Smooth muscle cell (in vitro differentiated cells): ENCODE measurements around the gene ATP8B4. TPM values are rescaled to one million over a fixed set of nuclear protein-coding genes. Genes with fewer than 3 reads are reported as not detected.
"Not testable (repeated sequence)": the region's sequence is repeated elsewhere in the genome, so short reads cannot be mapped to it uniquely, and the experiment has no call there.

Experiments
- DNase-seq: peaks from one replicate; lab custom pipeline; 2025; ENCODE audit not compliant: unreplicated experiment; lab: John Stamatoyannopoulos, UW
- H2AFZ ChIP-seq: fragments of 200-600 bp; sonication (generic); 2 replicates; pipeline ENCODE4 v1.6.0; 2016; ENCODE audit warnings: antibody characterized with exemption, low read depth, mild to moderate bottlenecking
- H3F3A ChIP-seq: fragments of 200-600 bp; sonication (generic); 2 replicates; pipeline ENCODE4 v1.6.0; 2017; ENCODE audit warnings: antibody characterized with exemption, low read depth
- H3K27ac ChIP-seq: fragments of 200-600 bp; sonication (generic); 2 replicates; pipeline ENCODE4 v1.5.1; 2016; ENCODE audit warnings: low read depth, mild to moderate bottlenecking
- H3K27me3 ChIP-seq: fragments of 200-600 bp; sonication (generic); 2 replicates; pipeline ENCODE4 v1.6.1; 2016; ENCODE audit warnings: low read depth, mild to moderate bottlenecking
- H3K36me3 ChIP-seq: fragments of 200-600 bp; sonication (generic); 2 replicates; pipeline ENCODE4 v1.5.1; 2016; ENCODE audit warnings: low read depth
- H3K4me1 ChIP-seq: fragments of 200-600 bp; sonication (generic); 2 replicates; pipeline ENCODE4 v1.5.1; 2016; ENCODE audit warnings: low read depth
- H3K4me2 ChIP-seq: fragments of 200-600 bp; sonication (generic); 2 replicates; pipeline ENCODE4 v1.6.0; 2016; ENCODE audit warnings: mild to moderate bottlenecking
- H3K4me3 ChIP-seq: fragments of 200-600 bp; sonication (generic); 2 replicates; pipeline ENCODE4 v1.5.1; 2016; ENCODE audit warnings: mild to moderate bottlenecking
- H3K79me2 ChIP-seq: fragments of 200-600 bp; sonication (generic); 2 replicates; pipeline ENCODE4 v1.6.0; 2016; ENCODE audit warnings: low read depth, mild to moderate bottlenecking
- H3K9ac ChIP-seq: fragments of 200-600 bp; sonication (generic); 2 replicates; pipeline ENCODE4 v1.6.0; 2016; ENCODE audit warnings: low read depth
- H3K9me3 ChIP-seq: fragments of 200-600 bp; sonication (generic); replicated peaks from 2 replicates; pipeline ENCODE4 v1.5.1; 2016; ENCODE audit warnings: low read depth
- H4K20me1 ChIP-seq: fragments of 200-600 bp; sonication (generic); 2 replicates; pipeline ENCODE4 v1.6.0; 2016; ENCODE audit warnings: low read depth
- CTCF ChIP-seq: fragments of 200-600 bp; sonication (generic); IDR thresholded peaks from 2 replicates; pipeline ENCODE4 v1.5.1; 2017; ENCODE audit warnings: borderline replicate concordance, mild to moderate bottlenecking, antibody characterized with exemption; ENCODE audit not compliant: insufficient read depth, poor library complexity, severe bottlenecking
- WGBS: methylation state at CpG from one replicate; pipeline ENCODE4 v1.1.7; 2016; ENCODE audit warnings: low lambda C conversion rate; 5-methylcytosine and 5-hydroxymethylcytosine counted together
- polyA plus RNA-seq: library from polyadenylated mRNA; unstranded; fragments of >200 nt; fragmentation: Nextera tagmentation; extraction: Ambion mirVana; gene quantifications from 2 replicates; pipeline ENCODE4 v1.2.1, GENCODE V29; 2016
- total RNA-seq: library from RNA; depleted of rRNA; stranded (reverse); fragments of >200 nt; gene quantifications from 2 replicates; pipeline ENCODE4 v1.2.3, GENCODE V29; 2014

Gene ATP8B4
- total and polyA plus RNA-seq, 2 experiments from 2014 or later = 21.7 to 60.5 TPM

DNA sequence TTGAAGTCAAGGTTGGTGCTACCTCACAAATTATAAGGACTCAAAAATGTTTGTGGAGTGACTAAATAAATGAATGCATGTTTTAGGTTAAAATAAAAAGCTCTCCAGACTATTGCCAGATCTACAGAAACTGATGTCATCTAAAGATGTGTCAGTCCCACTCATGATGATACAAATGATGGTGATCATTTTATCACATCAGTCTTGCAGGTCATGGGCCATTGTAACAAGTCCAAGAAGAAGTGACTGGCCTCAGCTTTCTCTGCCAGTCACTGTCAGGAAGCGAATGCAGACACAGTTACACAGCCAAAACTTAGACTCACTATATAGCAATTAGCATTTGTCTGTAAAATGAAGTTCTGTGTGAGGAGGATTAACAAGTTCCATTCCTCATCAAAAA lies 18.5 kb downstream of the ATP8B4 start:
- Histone ChIP-seq H3K4me3 (no peak overlapping the region), H4K20me1 (no peaks in the 10 kb centered on the region), H2AFZ (no peak overlapping the region), H3K79me2 (no peaks in the 10 kb centered on the region), H3K9me3 (no peaks in the 10 kb centered on the region), H3F3A (no peaks in the 10 kb centered on the region), H3K4me1 (no peaks in the 10 kb centered on the region), H3K36me3 (no peaks in the 10 kb centered on the region), H3K9ac (no peak overlapping the region), H3K4me2 (no peak overlapping the region), H3K27me3 (no peaks in the 10 kb centered on the region), H3K27ac (no peak overlapping the region)
- no peak for TF ChIP-seq CTCF
- WGBS = 92% methylated on average over 1 of the region's 1 CpG
- no peak for DNase-seq

GRCh38 chr15:50098545-50098944 lies 20.5 kb downstream of the ATP8B4 start:
- Histone ChIP-seq H3K79me2 (no peaks in the 10 kb centered on the region), H3K27me3 (no peaks in the 10 kb centered on the region), H2AFZ (no peak overlapping the region), H3K27ac (no peak overlapping the region), H3K4me3 (no peak overlapping the region), H3K4me1 (no peaks in the 10 kb centered on the region), H3K4me2 (no peak overlapping the region), H3F3A (no peaks in the 10 kb centered on the region), H3K9ac (no peak overlapping the region), H4K20me1 (no peaks in the 10 kb centered on the region), H3K36me3 (no peaks in the 10 kb centered on the region), H3K9me3 (no peaks in the 10 kb centered on the region)
- TF ChIP-seq CTCF = no peak
- no peak for DNase-seq

DNA sequence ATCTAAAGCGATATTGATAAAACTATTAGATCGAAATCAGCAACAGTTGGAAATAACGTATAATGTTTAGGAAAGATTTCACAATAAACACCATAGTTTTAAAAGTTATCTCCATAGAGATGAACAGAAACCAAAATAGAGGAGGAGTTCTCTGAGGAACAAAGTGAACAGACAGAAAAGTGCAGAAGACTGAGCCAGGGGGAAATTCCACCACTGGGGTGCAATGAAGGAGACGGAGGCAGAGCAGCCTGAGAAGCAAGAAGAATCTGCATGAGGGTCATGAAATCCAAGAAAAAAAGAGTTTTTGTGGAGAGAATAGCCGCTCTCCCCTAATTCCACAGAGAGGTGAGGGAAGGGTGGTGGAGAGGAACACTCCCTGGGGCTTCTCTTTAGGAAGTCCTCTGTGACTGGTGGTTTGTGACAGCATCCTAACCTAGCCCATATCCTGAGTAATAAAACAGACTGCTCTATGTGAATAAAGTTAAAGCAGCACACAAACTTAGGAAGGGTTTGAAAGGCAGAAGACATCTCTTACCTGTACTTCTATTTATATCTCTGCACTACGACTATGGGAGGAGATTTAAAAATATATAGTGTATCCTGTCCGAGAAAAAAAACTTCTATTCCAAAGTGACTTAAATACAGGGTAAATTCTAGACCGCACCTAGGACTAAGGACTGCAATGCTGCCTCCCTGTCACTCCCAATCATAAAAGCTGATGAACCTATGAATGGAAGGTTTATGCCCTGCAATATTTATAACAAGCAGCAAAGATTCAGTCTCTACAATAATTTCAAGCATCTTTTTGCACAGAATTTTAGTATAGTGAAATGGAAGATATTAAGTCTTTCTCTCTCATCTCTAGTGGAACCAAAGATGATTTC lies 22.9 kb downstream of the ATP8B4 start:
- no peak overlapping the region for H3K4me2 ChIP-seq
- no peaks in the 10 kb centered on the region for H3F3A ChIP-seq
- H3K27me3 ChIP-seq = no peaks in the 10 kb centered on the region
- H4K20me1 ChIP-seq = no peaks in the 10 kb centered on the region
- no peaks in the 10 kb centered on the region for H3K9me3 ChIP-seq
- no peak for TF ChIP-seq CTCF
- H2AFZ ChIP-seq = no peak overlapping the region
- no peak overlapping the region for H3K27ac ChIP-seq
- no peak overlapping the region for H3K9ac ChIP-seq
- DNase-seq = no peak
- H3K79me2 ChIP-seq = no peaks in the 10 kb centered on the region
- no peak overlapping the region for H3K4me3 ChIP-seq
- no peaks in the 10 kb centered on the region for H3K36me3 ChIP-seq
- 78% methylated on average over 8 of the region's 8 CpGs for WGBS
- H3K4me1 ChIP-seq = no peaks in the 10 kb centered on the region

DNA sequence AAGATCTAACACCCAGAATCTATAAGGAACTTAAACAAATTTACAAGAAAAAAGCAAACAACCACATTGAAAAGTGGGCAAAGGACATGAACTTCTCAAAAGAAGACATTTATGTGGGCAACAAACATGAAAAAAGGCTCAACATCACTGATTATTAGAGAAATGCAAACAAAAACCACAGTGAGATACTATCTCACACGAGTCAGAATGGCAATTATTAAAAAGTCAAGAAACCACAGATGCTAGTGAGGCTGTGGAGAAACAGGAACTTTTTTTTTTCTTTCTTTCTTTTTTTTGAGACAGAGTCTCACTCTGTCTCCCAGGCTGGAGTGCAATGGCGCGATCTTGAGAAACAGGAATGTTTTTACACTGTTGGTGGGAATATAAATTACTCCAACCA lies 29.6 kb downstream of the ATP8B4 start:
- not testable (repeated sequence) for H3K4me3 ChIP-seq, H3K9me3 ChIP-seq, H3K36me3 ChIP-seq, H3K9ac ChIP-seq, DNase-seq, H3K27ac ChIP-seq, H3F3A ChIP-seq, H4K20me1 ChIP-seq, H3K4me1 ChIP-seq, H3K79me2 ChIP-seq, H3K4me2 ChIP-seq, H3K27me3 ChIP-seq, H2AFZ ChIP-seq
- 66% methylated on average over 3 of the region's 3 CpGs for WGBS
